GM12891 (cell line): ENCODE measurements around the gene TENT4B.

Source experiments
- PAX5 ChIP-seq: IDR thresholded peaks from 2 replicates; pipeline ENCODE4 v1.6.1; 2011; ENCODE audit warnings: low read length, moderate library complexity, mild to moderate bottlenecking; ENCODE audit not compliant: insufficient read depth, severe bottlenecking
- POLR2A ChIP-seq: IDR thresholded peaks from 2 replicates; pipeline ENCODE4 v1.6.1; 2011; ENCODE audit warnings: low read depth, low read length, control low read depth
- POLR2AphosphoS5 ChIP-seq: IDR thresholded peaks from 2 replicates; pipeline ENCODE4 v1.6.1; 2011; ENCODE audit warnings: low read depth, low read length, control low read depth
- POU2F2 ChIP-seq: IDR thresholded peaks from 2 replicates; pipeline ENCODE4 v1.6.1; 2011; ENCODE audit warnings: low read depth, mild to moderate bottlenecking, control low read depth, low read length, moderate library complexity
- SPI1 ChIP-seq: IDR thresholded peaks from 2 replicates; pipeline ENCODE4 v1.6.1; 2011; ENCODE audit warnings: low read depth, low read length, control low read depth
- TAF1 ChIP-seq: IDR thresholded peaks from 2 replicates; pipeline ENCODE4 v1.6.1; 2011; ENCODE audit warnings: low read depth, low read length, control low read depth

DNA sequence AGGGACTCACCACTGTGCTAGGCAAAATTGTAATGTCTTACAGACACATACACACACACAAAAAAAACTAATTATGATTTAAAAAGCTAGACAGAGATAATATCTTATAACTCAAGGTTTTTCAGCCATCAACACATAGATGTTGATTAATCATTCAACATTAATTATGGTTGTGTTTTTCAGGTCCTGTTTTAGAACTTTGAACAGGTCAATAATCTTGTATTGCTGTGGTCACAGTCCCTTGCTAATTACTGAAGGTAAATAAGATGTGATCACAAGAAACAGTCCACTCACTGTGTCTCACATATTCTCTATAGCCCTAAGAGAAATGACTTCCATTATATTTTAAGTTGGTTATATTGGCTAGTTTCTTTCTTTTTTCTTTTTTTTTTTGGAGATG, 32.4 kb upstream of the TENT4B start:
- TF ChIP-seq POLR2A (no peak), POLR2AphosphoS5 (no peak), PAX5 (no peak), TAF1 (no peak), POU2F2 (no peak), SPI1 (no peak)
